H9 (cell line): Measurements from ENCODE around the gene OR2C3. TPM values are rescaled to one million over a fixed set of nuclear protein-coding genes. Genes with fewer than 3 reads are reported as not detected.

Source experiments
- DNase-seq: peaks from one replicate; pipeline ENCODE4 v3.0.0-alpha.2; 2017
- H2AFZ ChIP-seq: one replicate; pipeline ENCODE4 v1.6.1; 2013; ENCODE audit warnings: mild to moderate bottlenecking, low read length, control low read depth, moderate library complexity
- H2AK5ac ChIP-seq: 2 replicates; pipeline ENCODE4 v1.6.1; 2013; ENCODE audit warnings: low read length, control low read depth, mixed read lengths; ENCODE audit not compliant: insufficient read length
- H2BK120ac ChIP-seq: one replicate; pipeline ENCODE4 v1.6.1; 2013; ENCODE audit warnings: low read depth, mild to moderate bottlenecking, low read length, control low read depth, inconsistent platforms; ENCODE audit not compliant: poor library complexity, severe bottlenecking
- H2BK12ac ChIP-seq: 2 replicates; pipeline ENCODE4 v1.6.1; 2013; ENCODE audit warnings: low read length, control low read depth, mixed read lengths, low read depth; ENCODE audit not compliant: insufficient read length
- H2BK15ac ChIP-seq: 2 replicates; pipeline ENCODE4 v1.6.1; 2013; ENCODE audit warnings: low read depth, low read length, control low read depth
- H2BK20ac ChIP-seq: one replicate; pipeline ENCODE4 v1.6.1; 2013; ENCODE audit warnings: low read depth, mild to moderate bottlenecking, low read length, control low read depth, inconsistent platforms; ENCODE audit not compliant: poor library complexity, severe bottlenecking
- H2BK5ac ChIP-seq: 2 replicates; pipeline ENCODE4 v1.6.1; 2013; ENCODE audit warnings: low read length, control low read depth, mixed read lengths; ENCODE audit not compliant: insufficient read length
- H3K14ac ChIP-seq: 2 replicates; pipeline ENCODE4 v1.6.1; 2013; ENCODE audit warnings: low read length, control low read depth; ENCODE audit not compliant: insufficient read depth
- H3K18ac ChIP-seq: 2 replicates; pipeline ENCODE4 v1.6.1; 2013; ENCODE audit warnings: low read depth, mild to moderate bottlenecking, mixed read lengths, low read length, control low read depth; ENCODE audit not compliant: insufficient read length
- H3K23ac ChIP-seq: 2 replicates; pipeline ENCODE4 v1.6.1; 2013; ENCODE audit warnings: low read length, control low read depth, mixed read lengths, low read depth; ENCODE audit not compliant: insufficient read length
- H3K23me2 ChIP-seq: 2 replicates; pipeline ENCODE4 v1.6.1; 2013; ENCODE audit warnings: low read depth, mild to moderate bottlenecking, mixed read lengths, low read length, control low read depth; ENCODE audit not compliant: insufficient read length, poor library complexity, severe bottlenecking
- H3K27ac ChIP-seq: 2 replicates; pipeline ENCODE4 v1.5.1; 2013; ENCODE audit warnings: low read length, control low read depth, mixed read lengths, low read depth; ENCODE audit not compliant: insufficient read length
- H3K27me3 ChIP-seq: 2 replicates; pipeline ENCODE4 v1.6.1; 2013; ENCODE audit warnings: low read length, control low read depth, inconsistent platforms; ENCODE audit not compliant: insufficient read depth
- H3K4ac ChIP-seq: 2 replicates; pipeline ENCODE4 v1.6.1; 2013; ENCODE audit warnings: low read depth, mild to moderate bottlenecking, control low read depth, inconsistent platforms, low read length, moderate library complexity
- H3K4me1 ChIP-seq: 2 replicates; pipeline ENCODE4 v1.6.1; 2013; ENCODE audit warnings: low read length, control low read depth, inconsistent platforms; ENCODE audit not compliant: insufficient read depth
- H3K4me2 ChIP-seq: 2 replicates; pipeline ENCODE4 v1.6.1; 2013; ENCODE audit warnings: low read length, control low read depth, mixed read lengths; ENCODE audit not compliant: insufficient read length, insufficient read depth
- H3K56ac ChIP-seq: 2 replicates; pipeline ENCODE4 v1.6.1; 2013; ENCODE audit warnings: low read depth, mild to moderate bottlenecking, mixed read lengths, low read length, control low read depth; ENCODE audit not compliant: insufficient read length
- H3K79me1 ChIP-seq: 2 replicates; pipeline ENCODE4 v1.6.1; 2013; ENCODE audit warnings: low read depth, mild to moderate bottlenecking, moderate library complexity, low read length, control low read depth, inconsistent platforms; ENCODE audit not compliant: insufficient read depth, poor library complexity, severe bottlenecking
- H3K79me2 ChIP-seq: 2 replicates; pipeline ENCODE4 v1.6.1; 2013; ENCODE audit warnings: low read length, control low read depth, inconsistent platforms; ENCODE audit not compliant: insufficient read depth
- H3K9ac ChIP-seq: 2 replicates; pipeline ENCODE4 v1.6.1; 2013; ENCODE audit warnings: low read length, control low read depth, mixed read lengths; ENCODE audit not compliant: insufficient read length; ENCODE audit errors: extremely low read depth
- H3K9me3 ChIP-seq: one replicate; pipeline ENCODE4 v1.6.1; 2013; ENCODE audit warnings: low read depth, low read length, inconsistent platforms; ENCODE audit not compliant: control insufficient read depth
- H3T11ph ChIP-seq: one replicate; pipeline ENCODE4 v1.6.1; 2013; ENCODE audit warnings: mild to moderate bottlenecking, low read length, control low read depth, inconsistent platforms
- H4K20me1 ChIP-seq: one replicate; pipeline ENCODE4 v1.6.1; 2013; ENCODE audit not compliant: control insufficient read depth, insufficient read length, insufficient read depth
- H4K5ac ChIP-seq: 2 replicates; pipeline ENCODE4 v1.6.1; 2013; ENCODE audit warnings: low read depth, mild to moderate bottlenecking, mixed read lengths, low read length, control low read depth; ENCODE audit not compliant: insufficient read length
- H4K8ac ChIP-seq: replicated peaks from 2 replicates; pipeline ENCODE4 v1.6.1; 2013; ENCODE audit warnings: low read length, control low read depth, mixed read lengths, low read depth; ENCODE audit not compliant: insufficient read length
- H4K91ac ChIP-seq: 2 replicates; pipeline ENCODE4 v1.6.1; 2013; ENCODE audit warnings: low read depth, mild to moderate bottlenecking, moderate library complexity, mixed read lengths, low read length, control low read depth; ENCODE audit not compliant: insufficient read length
- H3K27ac Mint-ChIP-seq, 3 experiments: 2 replicates in 2 of 3; 3 replicates in 1 of 3; pipeline ENCODE4 v1.8.0; 2020 to 2021; ENCODE audit warnings: mixed read lengths in 3 of 3, mild to moderate bottlenecking in 1 of 3, moderate library complexity in 1 of 3
- H3K27me3 Mint-ChIP-seq: 2 replicates; pipeline ENCODE4 v1.8.0; 2021; ENCODE audit warnings: low read depth, mild to moderate bottlenecking, moderate library complexity, mixed read lengths
- H3K36me3 Mint-ChIP-seq, 3 experiments: 2 replicates in 2 of 3; 3 replicates in 1 of 3; pipeline ENCODE4 v1.8.0; 2020 to 2021; ENCODE audit warnings: low read depth in 3 of 3, mixed read lengths in 3 of 3; ENCODE audit not compliant: insufficient read depth in 1 of 3
- H3K4me1 Mint-ChIP-seq, 2 experiments: 2 replicates each; pipeline ENCODE4 v1.8.0; 2020; ENCODE audit warnings: mixed read lengths in 2 of 2
- H3K4me3 Mint-ChIP-seq, 2 experiments: 2 replicates in 1 of 2; 3 replicates in 1 of 2; pipeline ENCODE4 v1.8.0; 2020 to 2021; ENCODE audit warnings: mild to moderate bottlenecking in 2 of 2, mixed read lengths in 2 of 2, moderate library complexity in 1 of 2
- H3K9me3 Mint-ChIP-seq, 2 experiments: 2 replicates in 1 of 2; 3 replicates in 1 of 2; pipeline ENCODE4 v1.8.0; 2020; ENCODE audit warnings: mild to moderate bottlenecking in 2 of 2, mixed read lengths in 2 of 2, moderate library complexity in 1 of 2
- total RNA-seq: library from RNA; stranded (reverse); gene quantifications from 2 replicates; pipeline ENCODE4 v1.2.1, GENCODE V29; 2021
- TF ChIP-seq, protein P1 (sequence below): fragments of 200-600 bp; sonication (generic); conservative IDR thresholded peaks from 3 replicates; pipeline ENCODE4 v1.8.0; 2021; ENCODE audit warnings: antibody characterized with exemption, mild to moderate bottlenecking

Gene OR2C3
- total RNA-seq, 1 experiment from 2014 or later = not detected

- no peaks in the 10 kb centered on the region for H3K9me3 ChIP-seq
- no peaks in the 10 kb centered on the region for H3K27me3 Mint-ChIP-seq
Measured at GRCh38 chr1:247574664-247575063, 38.4 kb upstream of the OR2C3 start.

More at GRCh38 chr1:247574664-247575063, 38.4 kb upstream of the OR2C3 start:
- no peaks in the 10 kb centered on the region for H3K27me3 ChIP-seq
- Mint-ChIP-seq H3K4me3 (no peak overlapping the region), H3K9me3 (peaks cover 4 to 6% of the 10 kb centered on the region in 2 experiments; a peak in 3 of 5 replicates), H3K27ac (no peak overlapping the region), H3K36me3 (no peaks in the 10 kb centered on the region; a peak in 1 of 7 replicates), H3K4me1 (peaks cover 0 to 3% of the 10 kb centered on the region in 2 experiments; a peak in 2 of 4 replicates)
- no peak overlapping the region for H4K8ac ChIP-seq
- no peak overlapping the region for H4K5ac ChIP-seq
- no peak overlapping the region for H3K27ac ChIP-seq
- H3K4ac ChIP-seq = no peak overlapping the region
- no peak overlapping the region for H2AK5ac ChIP-seq
- no peak overlapping the region for H3K23ac ChIP-seq
- H3K9ac ChIP-seq = no peak overlapping the region
- no peak overlapping the region for H2BK15ac ChIP-seq
- TF ChIP-seq, protein P1, sequence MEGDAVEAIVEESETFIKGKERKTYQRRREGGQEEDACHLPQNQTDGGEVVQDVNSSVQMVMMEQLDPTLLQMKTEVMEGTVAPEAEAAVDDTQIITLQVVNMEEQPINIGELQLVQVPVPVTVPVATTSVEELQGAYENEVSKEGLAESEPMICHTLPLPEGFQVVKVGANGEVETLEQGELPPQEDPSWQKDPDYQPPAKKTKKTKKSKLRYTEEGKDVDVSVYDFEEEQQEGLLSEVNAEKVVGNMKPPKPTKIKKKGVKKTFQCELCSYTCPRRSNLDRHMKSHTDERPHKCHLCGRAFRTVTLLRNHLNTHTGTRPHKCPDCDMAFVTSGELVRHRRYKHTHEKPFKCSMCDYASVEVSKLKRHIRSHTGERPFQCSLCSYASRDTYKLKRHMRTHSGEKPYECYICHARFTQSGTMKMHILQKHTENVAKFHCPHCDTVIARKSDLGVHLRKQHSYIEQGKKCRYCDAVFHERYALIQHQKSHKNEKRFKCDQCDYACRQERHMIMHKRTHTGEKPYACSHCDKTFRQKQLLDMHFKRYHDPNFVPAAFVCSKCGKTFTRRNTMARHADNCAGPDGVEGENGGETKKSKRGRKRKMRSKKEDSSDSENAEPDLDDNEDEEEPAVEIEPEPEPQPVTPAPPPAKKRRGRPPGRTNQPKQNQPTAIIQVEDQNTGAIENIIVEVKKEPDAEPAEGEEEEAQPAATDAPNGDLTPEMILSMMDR = no peak
- no peak for DNase-seq
- no peak overlapping the region for H2BK12ac ChIP-seq
- no peaks in the 10 kb centered on the region for H3K79me1 ChIP-seq
- no peak overlapping the region for H4K91ac ChIP-seq
- no peak overlapping the region for H2BK20ac ChIP-seq
- no peak overlapping the region for H3T11ph ChIP-seq
- no peak overlapping the region for H3K18ac ChIP-seq
- no peaks in the 10 kb centered on the region for H3K23me2 ChIP-seq
- no peak overlapping the region for H3K14ac ChIP-seq
- H3K79me2 ChIP-seq = no peaks in the 10 kb centered on the region
- no peaks in the 10 kb centered on the region; the same call in 1 of the 2 replicates for H3K4me1 ChIP-seq
- no peak overlapping the region for H3K4me2 ChIP-seq
- no peak overlapping the region for H2BK5ac ChIP-seq
- no peak overlapping the region for H2AFZ ChIP-seq
- H4K20me1 ChIP-seq = no peaks in the 10 kb centered on the region
- no peak overlapping the region for H2BK120ac ChIP-seq
- H3K56ac ChIP-seq = no peak overlapping the region
